ENCODE data around the gene SRD5A3.

The SRD5A3 gene

DNA sequence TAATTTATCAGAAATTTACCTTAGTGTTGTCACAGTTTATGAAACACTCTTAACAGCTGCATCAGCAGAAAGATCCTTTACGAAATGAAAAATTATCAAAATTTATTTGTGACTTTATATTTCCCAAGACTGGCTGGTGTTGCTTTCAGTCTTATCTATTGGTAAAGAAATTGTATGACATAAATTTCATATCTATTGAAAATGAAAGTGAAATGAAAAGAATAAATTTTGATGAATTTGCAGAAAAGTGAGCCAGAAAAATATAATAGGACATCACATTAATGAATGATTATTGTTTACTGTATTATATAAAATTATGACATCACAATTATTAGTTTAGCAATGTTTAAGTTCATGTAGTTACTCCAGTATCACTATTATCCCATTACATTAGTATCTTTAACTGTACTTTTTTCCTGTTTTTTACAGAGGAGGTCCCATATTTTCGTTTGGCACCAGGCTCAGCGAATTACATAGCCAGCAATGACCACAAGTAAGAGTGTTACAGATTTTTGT lies 36.5 kb downstream of the SRD5A3 start:
- Histone ChIP-seq H3K36me3 (ENCODE audit: control insufficient read depth, low read length) (no peaks in the 10 kb centered on the region), H4K20me1 (ENCODE audit: control insufficient read depth, insufficient read depth, low read depth, low read length) (no peaks in the 10 kb centered on the region), H3K79me2 (ENCODE audit: control insufficient read depth, low read length) (no peaks in the 10 kb centered on the region), H3K4me2 (ENCODE audit: low read length) (no peak overlapping the region), H3K9me2 (replicated peaks; ENCODE audit: control insufficient read depth, low read length) (no peaks in the 10 kb centered on the region), H3K9me3 (ENCODE audit: control insufficient read depth, insufficient read depth, low read length) (no peaks in the 10 kb centered on the region), H3K4me1 (ENCODE audit: control insufficient read depth, low read length) (no peaks in the 10 kb centered on the region), H3K4me3 (ENCODE audit: low read length) (no peak overlapping the region), H3K27me3 (ENCODE audit: control insufficient read depth, low read length) (no peaks in the 10 kb centered on the region), H3K27ac (ENCODE audit: low read depth, low read length) (no peak overlapping the region), H3F3A (ENCODE audit: control insufficient read depth, insufficient read depth) (no peaks in the 10 kb centered on the region)
- TF ChIP-seq CTCF (IDR thresholded peaks at IDR 0.05; ENCODE audit: low read depth, low read length, poor library complexity, severe bottlenecking), result no peak
- TF ChIP-seq EZH2phosphoT487 (IDR thresholded peaks at IDR 0.05; ENCODE audit: borderline replicate concordance, low read length), result no peak

DNA sequence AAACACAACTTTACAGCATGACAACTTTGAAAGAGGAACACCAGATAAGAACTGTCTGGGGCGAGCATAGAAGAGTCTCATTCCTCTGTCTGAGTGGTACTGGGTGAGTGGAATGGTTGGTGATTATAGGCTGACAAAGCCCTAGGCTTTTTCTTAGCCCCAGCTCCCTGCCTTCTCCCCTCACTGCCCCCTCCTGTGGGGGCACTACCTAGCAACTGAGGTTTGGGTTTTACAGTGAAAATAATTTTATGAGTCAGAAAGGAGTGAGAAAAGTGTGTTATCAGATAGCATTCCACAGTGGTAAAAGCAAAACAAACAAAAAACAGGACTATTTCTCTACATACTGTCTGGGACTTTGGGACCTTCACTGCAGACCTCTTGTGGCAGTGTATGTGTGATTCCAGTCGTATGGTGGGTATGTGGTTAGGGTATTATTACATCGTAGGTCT lies 39.2 kb downstream of the SRD5A3 start:
- Histone ChIP-seq H3K27ac (ENCODE audit: low read depth, low read length) (no peak overlapping the region), H3K9me3 (ENCODE audit: control insufficient read depth, insufficient read depth, low read length) (no peaks in the 10 kb centered on the region), H3K4me1 (ENCODE audit: control insufficient read depth, low read length) (no peaks in the 10 kb centered on the region), H3K79me2 (ENCODE audit: control insufficient read depth, low read length) (no peaks in the 10 kb centered on the region), H3K36me3 (ENCODE audit: control insufficient read depth, low read length) (no peaks in the 10 kb centered on the region), H3K4me2 (ENCODE audit: low read length) (no peak overlapping the region), H3K27me3 (ENCODE audit: control insufficient read depth, low read length) (no peaks in the 10 kb centered on the region), H4K20me1 (ENCODE audit: control insufficient read depth, insufficient read depth, low read depth, low read length) (no peaks in the 10 kb centered on the region), H3K9me2 (replicated peaks; ENCODE audit: control insufficient read depth, low read length) (no peaks in the 10 kb centered on the region), H3F3A (ENCODE audit: control insufficient read depth, insufficient read depth) (no peaks in the 10 kb centered on the region), H3K4me3 (ENCODE audit: low read length) (no peak overlapping the region)
- TF ChIP-seq CTCF (IDR thresholded peaks at IDR 0.05; ENCODE audit: low read depth, low read length, poor library complexity, severe bottlenecking) (no peak), EZH2phosphoT487 (IDR thresholded peaks at IDR 0.05; ENCODE audit: borderline replicate concordance, low read length) (no peak)

DNA sequence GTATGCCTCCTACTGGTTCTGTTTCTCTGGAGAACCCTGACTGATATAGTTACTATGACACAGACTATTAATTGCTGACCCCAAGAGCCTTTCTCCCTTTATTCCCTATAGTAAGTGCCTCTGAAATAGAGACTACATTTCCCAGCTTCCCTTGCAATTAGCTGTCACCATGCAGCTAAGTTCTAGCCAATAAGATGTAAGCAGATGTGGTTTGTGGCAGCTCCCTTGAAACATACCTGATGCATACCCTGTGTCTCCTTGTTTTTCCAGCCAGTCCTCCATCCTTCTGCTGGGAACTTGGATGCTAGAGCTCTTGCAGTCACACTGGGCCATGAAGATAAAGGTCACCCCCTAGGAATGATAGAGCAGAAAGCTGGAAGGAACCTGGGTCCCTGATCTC lies 40.0 kb downstream of the SRD5A3 start:
- Histone ChIP-seq H3K4me3 (ENCODE audit: low read length) (no peak overlapping the region), H3K4me2 (ENCODE audit: low read length) (no peak overlapping the region)

More for the DNA sequence above, 40.0 kb downstream of the SRD5A3 start:
- Histone ChIP-seq H3K79me2 (ENCODE audit: control insufficient read depth, low read length) (no peaks in the 10 kb centered on the region), H3K36me3 (ENCODE audit: control insufficient read depth, low read length) (no peaks in the 10 kb centered on the region), H3K9me3 (ENCODE audit: control insufficient read depth, insufficient read depth, low read length) (no peaks in the 10 kb centered on the region), H4K20me1 (ENCODE audit: control insufficient read depth, insufficient read depth, low read depth, low read length) (no peaks in the 10 kb centered on the region), H3F3A (ENCODE audit: control insufficient read depth, insufficient read depth) (no peaks in the 10 kb centered on the region), H3K27ac (ENCODE audit: low read depth, low read length) (no peak overlapping the region), H3K9me2 (replicated peaks; ENCODE audit: control insufficient read depth, low read length) (no peaks in the 10 kb centered on the region), H3K4me1 (ENCODE audit: control insufficient read depth, low read length) (no peaks in the 10 kb centered on the region), H3K27me3 (ENCODE audit: control insufficient read depth, low read length) (no peaks in the 10 kb centered on the region)
- TF ChIP-seq EZH2phosphoT487 (IDR thresholded peaks at IDR 0.05; ENCODE audit: borderline replicate concordance, low read length), result no peak
- TF ChIP-seq CTCF (IDR thresholded peaks at IDR 0.05; ENCODE audit: low read depth, low read length, poor library complexity, severe bottlenecking), result no peak

Measured in DOHH2 (cell line).